NCI-H345 treated with DMSO at 0.1 percent for 48 hours (cell line): ENCODE data around the gene IGFALS.

ENCODE experiments used
- DNase-seq: peaks from one replicate; lab custom pipeline; 2025; ENCODE audit not compliant: unreplicated experiment; lab: John Stamatoyannopoulos, UW

Gene IGFALS

GRCh38 chr16:1793578-1794220, at the start of gene IGFALS:
TSS of gene IGFALS (minus strand) at chr16:1793705. CDS start at chr16:1793652, 53 bp downstream.
- DNase-seq, result no peak

- DNase-seq, result no peak
Measured at GRCh38 chr16:1839554-1839953, 46.0 kb upstream of the IGFALS start.

- DNase-seq, result no peak
Measured at GRCh38 chr16:1834096-1834495, 40.6 kb upstream of the IGFALS start.

GRCh38 chr16:1832838-1833454, 39.4 kb upstream of the IGFALS start:
- DNase-seq, result peak; percentile 27

GRCh38 chr16:1831186-1832075, 37.9 kb upstream of the IGFALS start:
- no peak for DNase-seq

- no peak for DNase-seq
Measured at GRCh38 chr16:1830213-1830612, 36.7 kb upstream of the IGFALS start.

GRCh38 chr16:1828645-1829410, 35.3 kb upstream of the IGFALS start:
- DNase-seq, result no peak

GRCh38 chr16:1826691-1827573, 33.4 kb upstream of the IGFALS start, which contains the start of the genes FAHD1 and HAGH:
TSS of gene FAHD1 (plus strand) at chr16:1827206. CDS start at chr16:1827239, 33 bp downstream.
TSS of gene HAGH (minus strand) at chr16:1826825. CDS start at chr16:1826787, 38 bp downstream.
- peak; percentile 81 for DNase-seq

- no peak for DNase-seq
Measured at GRCh38 chr16:1825864-1826690, 32.6 kb upstream of the IGFALS start.

GRCh38 chr16:1825381-1825863, 31.9 kb upstream of the IGFALS start:
- no peak for DNase-seq

- DNase-seq, result no peak
Measured at GRCh38 chr16:1823821-1824220, 30.3 kb upstream of the IGFALS start.

- no peak for DNase-seq
Measured at GRCh38 chr16:1822801-1823200, 29.3 kb upstream of the IGFALS start.

- DNase-seq, result no peak
Measured at GRCh38 chr16:1821861-1822611, 28.5 kb upstream of the IGFALS start.

- no peak for DNase-seq
Measured at GRCh38 chr16:1820946-1821290, 27.4 kb upstream of the IGFALS start.

- no peak for DNase-seq
Measured at GRCh38 chr16:1820096-1820945, 26.8 kb upstream of the IGFALS start.

GRCh38 chr16:1819611-1820010, 26.1 kb upstream of the IGFALS start:
- no peak for DNase-seq

- no peak for DNase-seq
Measured at GRCh38 chr16:1818873-1819525, 25.5 kb upstream of the IGFALS start.
